Activated CD8-positive, alpha-beta memory T cell treated with anti-CD3 and anti-CD28 coated beads for 4 hours (primary cell): ENCODE results near the gene TMEM134.

ENCODE experiments used
- DNase-seq, 2 donors: peaks; one replicate each; pipeline ENCODE4 v3.0.0-alpha.2; 2020; ENCODE audit warnings: low read depth in 2 of 2

The TMEM134 gene

DNA sequence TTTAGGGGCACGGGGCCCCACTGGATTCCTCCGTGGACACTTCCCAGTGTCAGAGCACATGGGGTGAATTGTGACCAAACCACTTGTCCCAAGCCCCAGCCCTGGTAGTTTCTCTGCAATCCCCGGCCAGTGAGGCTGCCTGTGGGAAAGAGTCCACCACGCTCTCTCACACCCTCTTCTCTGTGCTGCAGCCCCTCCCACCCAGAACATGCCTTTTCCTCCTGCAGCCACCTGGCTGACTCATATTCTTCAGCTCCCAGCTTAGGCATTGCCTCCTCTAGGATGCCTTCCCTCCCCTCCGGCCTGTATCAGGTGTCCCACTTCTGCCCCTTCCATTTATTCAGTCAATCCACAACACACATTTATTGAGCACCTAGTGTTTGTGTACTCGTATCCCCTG lies 46.2 kb downstream of the TMEM134 start:
- no peak for DNase-seq

DNA sequence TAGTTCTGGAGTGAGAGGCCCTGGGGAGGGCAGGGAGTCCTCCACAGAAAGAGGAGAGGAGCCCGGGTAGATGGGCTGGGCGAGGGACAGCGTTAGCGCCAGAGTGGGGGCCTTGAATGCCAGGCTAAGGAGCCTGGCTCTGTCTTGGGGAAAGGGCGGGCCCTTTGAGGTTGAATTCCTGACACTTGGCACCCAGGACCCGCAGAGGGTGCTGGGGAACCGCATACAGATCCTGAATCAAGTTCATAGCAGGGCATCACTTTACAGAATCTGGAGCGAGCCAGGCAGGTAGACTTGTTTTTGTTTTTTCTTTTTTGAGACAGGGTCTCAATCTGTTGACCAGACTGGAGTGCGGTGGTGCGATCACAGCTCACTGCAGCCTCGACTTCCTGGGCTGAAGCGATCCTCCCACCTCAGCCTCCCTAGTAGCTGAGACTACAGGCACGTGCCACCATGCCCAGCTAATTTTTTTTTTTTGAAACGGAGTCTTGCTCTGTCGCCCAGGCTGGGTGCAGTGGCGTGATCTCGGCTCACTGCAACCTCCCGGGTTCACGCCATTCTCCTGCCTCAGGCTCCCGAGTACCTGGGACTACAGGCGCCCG lies 47.5 kb downstream of the TMEM134 start:
- DNase-seq = no peak

DNA sequence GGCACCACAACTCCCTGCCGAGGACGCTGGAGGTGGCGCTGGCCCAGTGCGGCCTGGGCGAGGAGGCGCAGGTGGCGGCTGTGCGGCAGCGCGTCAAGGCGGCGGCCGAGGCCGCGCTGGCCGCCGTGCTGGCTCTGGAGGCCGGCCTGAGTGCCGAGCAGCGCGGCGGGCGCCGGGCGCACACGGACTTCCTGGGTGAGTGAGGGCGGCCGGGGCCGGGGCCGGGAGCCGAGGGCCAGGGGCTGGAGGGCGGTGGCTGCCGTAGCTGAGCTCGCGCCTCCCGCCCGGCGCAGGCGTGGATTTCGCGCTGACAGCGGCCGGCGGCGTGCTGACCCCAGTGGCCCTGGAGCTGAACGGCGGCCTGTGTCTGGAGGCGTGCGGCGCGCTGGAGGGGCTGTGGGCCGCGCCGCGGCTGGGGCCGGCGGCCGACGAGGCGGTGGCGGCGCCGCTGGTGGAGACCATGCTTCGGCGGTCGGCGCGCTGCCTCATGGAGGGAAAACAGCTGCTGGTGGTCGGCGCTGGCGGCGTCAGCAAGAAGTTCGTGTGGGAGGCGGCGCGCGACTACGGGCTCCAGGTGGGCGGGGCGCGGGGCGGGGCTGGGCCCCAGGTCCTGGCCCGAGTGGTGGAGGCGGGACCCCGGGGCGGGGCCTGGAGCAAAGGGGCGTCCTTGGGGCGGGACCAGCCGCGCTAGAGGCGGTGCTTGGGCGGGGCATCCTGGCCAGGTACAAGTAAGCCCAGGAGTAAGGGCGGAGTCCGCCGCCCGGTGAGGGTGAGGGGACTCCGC lies 48.2 kb downstream of the TMEM134 start:
- peak; percentile 96 to 98 for DNase-seq

DNA sequence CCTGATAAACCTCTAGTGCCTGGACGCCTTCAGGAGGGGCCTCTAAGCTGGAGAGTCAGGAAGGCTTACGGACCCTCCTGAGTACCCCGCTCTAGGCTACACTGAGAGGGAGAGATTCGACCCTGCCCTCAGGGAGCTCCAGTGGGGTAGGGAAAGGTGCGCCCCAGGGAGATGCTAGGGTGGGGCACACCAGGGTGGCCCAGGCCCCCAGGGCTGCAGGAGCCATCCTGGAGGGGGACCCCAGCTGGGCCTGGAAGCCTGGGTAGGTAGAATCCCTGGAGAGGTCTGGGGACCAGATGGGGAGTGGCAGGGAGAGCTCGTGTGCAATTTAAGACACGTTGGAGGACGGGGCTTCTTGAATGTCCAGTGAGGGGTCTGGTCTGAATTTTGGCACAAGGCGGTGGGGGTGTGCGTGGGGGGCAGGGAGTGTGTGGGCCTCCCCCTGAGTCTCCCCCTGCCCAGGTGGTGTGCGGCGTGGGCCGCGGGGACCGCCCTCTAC lies 48.9 kb downstream of the TMEM134 start:
- no peak for DNase-seq

DNA sequence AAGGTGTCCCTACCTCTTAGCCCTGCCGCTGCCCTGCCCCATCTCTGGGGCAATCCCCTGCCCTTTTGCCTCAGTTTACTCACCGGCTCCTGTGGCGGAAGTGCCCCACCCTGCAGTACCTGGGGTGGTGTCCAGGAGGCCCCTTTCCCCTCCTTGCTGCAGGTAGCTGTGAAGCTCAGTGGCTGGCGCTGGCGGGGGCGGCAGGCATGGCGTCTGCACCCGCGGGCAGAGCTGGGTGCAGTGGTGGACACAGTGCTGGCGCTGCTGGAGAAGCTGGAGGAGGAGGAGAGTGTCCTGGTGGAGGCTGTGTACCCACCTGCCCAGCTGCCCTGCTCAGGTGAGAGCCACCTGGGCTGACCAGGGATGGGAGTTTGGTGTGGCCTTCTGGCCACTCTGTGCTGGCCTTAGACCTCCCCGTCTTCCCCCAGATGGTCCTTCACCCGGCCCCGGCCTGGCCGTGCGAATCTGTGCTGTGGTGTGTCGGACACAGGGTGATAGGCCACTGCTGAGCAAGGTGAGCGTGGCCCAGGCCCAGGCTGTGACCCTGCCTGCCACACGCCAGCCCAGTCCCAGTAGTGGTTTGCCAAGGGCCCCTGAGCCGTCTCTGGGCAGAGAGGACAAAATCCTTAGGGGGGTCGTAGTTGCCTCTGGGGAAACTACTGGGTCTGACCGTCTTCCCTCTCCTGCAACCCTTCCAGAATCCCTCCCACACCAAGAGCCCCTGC lies 49.6 kb downstream of the TMEM134 start:
- no peak for DNase-seq

DNA sequence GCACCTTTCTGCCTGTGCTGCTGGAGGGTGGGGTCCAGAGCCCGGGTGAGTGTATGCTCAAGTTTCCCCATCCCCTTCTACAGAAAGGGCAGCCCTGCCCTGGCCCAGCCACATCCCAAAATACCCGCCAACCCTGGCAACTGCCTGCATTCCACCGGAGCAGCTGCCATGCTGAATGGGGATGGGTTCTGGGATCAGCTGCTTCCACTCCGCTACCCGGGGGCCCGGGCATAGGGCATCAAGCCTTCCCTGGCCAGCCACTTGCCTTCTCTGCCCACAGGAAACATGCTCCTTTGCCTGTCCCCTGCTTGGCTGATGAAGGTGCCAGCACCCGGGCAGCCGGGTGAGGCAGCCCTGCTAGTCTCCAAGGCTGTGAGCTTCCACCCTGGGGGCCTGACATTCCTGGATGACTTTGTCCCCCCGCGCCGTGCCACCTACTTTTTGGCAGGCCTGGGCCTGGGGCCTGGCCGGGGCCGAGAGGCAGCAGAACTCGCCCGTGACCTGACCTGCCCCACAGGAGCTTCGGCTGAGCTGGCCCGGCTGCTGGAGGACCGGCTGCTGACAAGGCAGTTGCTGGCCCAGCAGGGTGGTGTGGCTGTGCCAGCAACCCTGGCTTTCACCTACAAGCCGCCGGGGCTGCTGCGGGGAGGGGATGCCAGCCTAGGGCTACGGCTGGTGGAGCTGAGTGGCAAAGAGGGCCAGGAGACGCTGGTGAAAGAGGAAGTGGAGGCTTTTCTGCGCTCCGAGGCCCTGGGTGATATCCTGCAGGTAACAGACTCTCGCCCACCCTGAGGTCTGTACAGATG lies 50.4 kb downstream of the TMEM134 start:
- no peak for DNase-seq

DNA sequence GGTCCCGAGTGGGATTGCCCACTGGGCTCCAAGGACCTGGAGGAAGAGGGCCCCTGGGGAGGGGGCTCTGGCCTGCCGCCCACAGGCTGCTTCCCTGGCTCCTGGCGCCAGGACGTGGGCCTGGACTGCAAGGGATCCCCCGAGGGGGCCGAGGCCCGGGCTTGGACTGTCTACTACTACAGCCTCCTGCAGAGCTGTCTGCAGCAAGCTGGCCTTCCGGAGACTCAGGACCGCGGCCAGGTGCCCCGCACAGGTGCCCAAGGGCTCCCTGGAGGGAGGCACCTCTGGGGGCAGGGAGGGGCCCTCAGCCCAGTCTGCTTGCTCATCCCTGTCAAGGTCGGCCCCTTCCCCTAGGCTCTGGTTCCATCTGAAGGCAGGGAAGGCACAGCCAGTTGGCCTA lies 51.6 kb downstream of the TMEM134 start:
- DNase-seq = no peak

DNA sequence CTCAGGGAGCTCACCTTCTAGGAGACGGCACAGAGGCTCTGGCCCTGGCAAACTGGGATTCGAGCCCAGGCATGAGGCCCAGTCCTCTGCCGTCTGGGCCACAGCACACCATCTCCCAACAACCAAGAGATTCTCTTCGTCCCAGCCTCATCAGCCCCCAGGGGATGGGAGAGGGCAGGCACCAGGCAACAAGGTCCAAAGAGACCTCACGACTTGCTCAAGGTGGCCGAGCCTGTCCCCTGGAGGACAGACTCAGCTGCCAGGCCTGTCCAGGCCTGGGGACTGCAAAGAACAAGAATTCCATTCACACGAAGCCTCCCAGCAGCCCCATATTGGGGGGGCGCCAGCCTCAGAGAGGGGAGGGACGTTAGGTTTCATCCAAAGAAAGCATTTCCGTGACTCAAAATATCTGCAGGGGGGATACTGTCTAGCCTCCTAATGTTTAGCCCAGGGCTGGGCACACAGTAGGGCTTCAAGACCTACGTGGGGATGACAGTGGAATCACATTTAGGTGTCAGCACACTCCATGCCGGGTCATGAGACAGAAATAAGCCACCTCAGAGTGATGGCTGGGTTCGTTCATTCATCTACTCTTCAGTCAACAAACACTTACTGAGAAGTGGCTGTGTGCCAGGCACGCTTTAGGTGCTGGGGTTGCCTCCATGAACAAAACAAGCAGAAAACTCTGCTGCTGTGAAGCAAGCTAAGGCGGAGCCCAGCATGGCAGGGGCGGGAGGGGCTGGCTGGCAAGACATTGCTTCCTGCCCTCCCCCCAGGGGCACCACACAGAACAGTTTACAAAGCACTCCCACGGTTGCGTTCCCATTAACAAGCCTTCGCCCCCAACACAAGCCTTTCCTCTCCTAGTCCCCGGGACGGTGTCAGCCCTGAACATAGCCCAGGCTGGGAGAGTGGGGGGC lies 52.4 kb downstream of the TMEM134 start:
- peak; percentile 59 to 63 for DNase-seq

DNA sequence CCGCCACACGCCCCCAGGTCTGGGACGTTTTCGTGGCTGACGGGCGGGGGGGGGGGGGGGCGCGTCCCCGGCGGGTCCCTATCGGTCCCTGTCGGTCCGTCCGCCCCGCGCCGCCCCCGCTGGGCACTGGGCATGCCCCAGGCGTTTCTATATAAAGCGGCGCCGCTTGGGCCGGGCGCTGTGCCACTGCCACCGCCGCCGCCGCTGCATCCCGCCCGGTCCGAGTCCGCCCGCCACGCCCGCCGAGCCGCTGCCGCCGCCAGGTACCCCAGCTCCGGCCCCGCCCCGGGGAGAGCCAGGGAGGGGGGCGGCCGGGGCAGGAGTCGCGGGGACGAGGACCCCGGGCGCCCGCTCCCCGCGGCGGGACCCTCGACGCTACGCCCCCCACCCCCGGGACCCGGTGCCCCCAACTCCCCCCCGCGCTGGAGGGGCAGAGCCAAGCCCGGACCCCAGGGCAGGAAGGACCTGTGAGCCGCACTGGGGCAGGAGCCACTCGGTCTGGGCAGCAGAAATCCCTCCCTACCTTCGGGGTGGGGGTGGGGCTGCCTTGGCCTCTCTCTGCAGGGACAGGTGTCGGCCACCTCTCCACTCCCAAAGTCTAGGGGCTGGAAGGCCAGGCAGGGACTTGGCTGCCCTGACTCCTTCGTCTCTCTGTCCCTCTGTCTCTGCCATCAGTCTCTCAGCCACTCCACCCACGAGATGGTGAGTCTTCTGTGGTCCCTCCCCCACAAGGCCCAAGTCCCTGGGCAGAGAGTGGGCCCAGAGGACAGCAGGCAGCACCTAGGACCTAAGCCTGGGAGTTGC lies 53.3 kb downstream of the TMEM134 start, which contains the start of gene CARNS1:
Gene CARNS1 (plus strand): TSS at position 178 of the 804 bp plus-strand sequence. CDS start 522 bp downstream, at position 700.
- DNase-seq = no peak

DNA sequence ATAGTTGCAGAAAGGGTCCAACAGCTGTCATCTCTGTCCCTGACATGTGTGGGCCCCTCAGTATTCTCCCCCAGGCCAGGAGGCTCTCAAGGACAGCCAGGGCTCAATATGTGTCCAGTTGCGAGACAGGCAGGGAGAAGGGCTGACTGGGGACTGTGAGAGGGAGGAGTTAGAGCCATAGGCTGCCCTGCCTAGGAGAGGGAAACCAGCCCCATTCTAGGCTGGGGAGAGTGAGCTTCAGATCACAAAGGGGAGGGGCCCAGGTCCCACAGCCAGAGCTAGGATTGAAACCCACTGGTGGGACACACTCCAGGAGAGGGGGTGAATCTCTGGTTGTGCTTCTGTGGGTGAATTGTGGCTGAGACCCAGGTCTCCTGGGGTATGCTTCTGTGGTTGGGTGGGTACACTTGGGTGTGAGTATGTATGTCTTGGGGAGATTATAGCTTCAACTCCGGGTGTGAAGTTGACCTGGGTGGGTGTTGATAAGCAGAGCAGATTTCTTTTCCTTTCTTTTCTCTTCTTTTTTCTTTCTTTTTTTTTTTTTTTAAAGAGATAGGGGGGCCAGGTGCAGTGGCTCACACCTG lies 55.7 kb downstream of the TMEM134 start:
- no peak for DNase-seq

DNA sequence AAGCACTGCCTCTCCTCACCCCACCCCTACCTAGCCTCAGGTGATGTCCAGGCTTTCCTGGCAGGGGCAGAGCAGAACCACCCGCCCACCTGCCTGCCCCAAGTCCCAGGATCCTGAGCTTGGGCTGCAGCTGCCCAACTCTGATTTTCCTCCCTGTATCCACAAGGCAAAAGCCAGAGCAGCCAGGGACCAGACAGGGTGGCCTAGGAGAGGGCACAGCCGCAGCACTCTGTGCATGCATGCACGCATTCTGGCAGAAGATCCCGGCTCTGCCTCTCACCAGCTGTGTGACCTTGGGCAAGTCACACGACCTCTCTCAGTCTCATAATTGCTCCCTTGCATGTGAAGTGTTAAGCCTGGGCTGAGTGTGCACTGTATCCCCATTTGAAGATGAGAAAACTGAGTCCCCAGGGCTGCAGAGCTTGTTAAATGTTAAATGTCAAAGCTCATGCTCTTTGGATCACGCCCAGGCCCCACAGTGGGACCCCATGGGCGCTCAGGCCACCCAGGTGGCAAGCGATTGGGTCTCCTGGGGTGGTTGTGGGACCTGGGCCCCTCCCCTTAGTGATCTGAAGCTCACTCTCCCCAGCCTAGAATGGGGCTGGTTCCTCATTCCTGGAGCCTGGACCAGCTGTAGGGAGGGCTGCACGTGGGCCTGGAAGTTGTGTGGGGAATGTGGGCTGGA lies 56.4 kb downstream of the TMEM134 start:
- no peak for DNase-seq

DNA sequence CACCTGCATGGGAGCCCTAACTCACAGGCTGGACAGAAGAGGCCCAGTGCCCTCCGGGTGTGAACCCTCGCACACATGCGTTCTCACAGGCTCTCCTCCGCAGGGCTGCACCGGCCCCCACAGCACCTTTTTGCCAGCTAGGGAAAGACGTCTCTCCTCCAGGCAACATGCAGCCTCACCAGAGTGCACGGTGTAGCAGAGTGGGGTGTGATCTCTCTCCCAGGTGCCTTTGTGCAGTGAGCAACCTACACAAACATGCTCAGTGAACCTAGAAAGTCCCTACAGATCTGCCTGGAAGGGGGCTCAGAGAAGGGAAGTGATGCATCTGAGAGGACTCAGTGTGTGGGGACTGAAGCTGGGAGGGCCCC lies 57.3 kb downstream of the TMEM134 start:
- no peak for DNase-seq
